BJ (cell line): ENCODE results near the gene ADAMTS10. TPM values are rescaled to one million over a fixed set of nuclear protein-coding genes. Genes with fewer than 3 reads are reported as not detected.
"Not testable (repeated sequence)": the region's sequence is repeated elsewhere in the genome, so short reads cannot be mapped to it uniquely, and the experiment has no call there.

ENCODE experiments used
- CTCF ChIA-PET: fragments of 350-600 bp; formaldehyde crosslinking; extraction: SDS; loops from one replicate; lab custom pipeline; 2021; ENCODE audit warnings: antibody characterized with exemption, inconsistent platforms; lab: Yijun Ruan, JAX
- POLR2A ChIA-PET: fragments of 300-600 bp; sonication (Branson Sonifier 250); formaldehyde crosslinking; extraction: SDS; loops from one replicate; lab custom pipeline; 2021; ENCODE audit warnings: antibody characterized with exemption; lab: Charles Lee
- DNase-seq: peaks from one replicate; pipeline ENCODE4 v3.0.0-alpha.2; 2011; ENCODE audit warnings: low read depth
- H3K27me3 ChIP-seq: 2 replicates; pipeline ENCODE4 v1.6.0; 2011; ENCODE audit warnings: low read length; ENCODE audit not compliant: control insufficient read depth, insufficient read depth
- H3K36me3 ChIP-seq: 2 replicates; pipeline ENCODE4 v1.5.1; 2011; ENCODE audit warnings: low read length; ENCODE audit not compliant: control insufficient read depth, insufficient read depth
- H3K4me3 ChIP-seq: 2 replicates; pipeline ENCODE4 v1.5.1; 2011; ENCODE audit warnings: low read depth, mild to moderate bottlenecking, control low read depth, low read length
- polyA plus RNA-seq: library from polyadenylated mRNA; depleted of rRNA; stranded (reverse); fragments of >200 nt; gene quantifications from 2 replicates; pipeline ENCODE4 v1.2.3, GENCODE V29; 2011
- TF ChIP-seq, protein P1 (sequence below): IDR thresholded peaks from 2 replicates; pipeline ENCODE4 v1.5.1; 2011; ENCODE audit warnings: low read depth, mild to moderate bottlenecking, control low read depth, inconsistent platforms, low read length, moderate library complexity; ENCODE audit not compliant: insufficient read depth

The ADAMTS10 gene
- polyA plus RNA-seq, 1 experiment = 10.4 TPM

DNA sequence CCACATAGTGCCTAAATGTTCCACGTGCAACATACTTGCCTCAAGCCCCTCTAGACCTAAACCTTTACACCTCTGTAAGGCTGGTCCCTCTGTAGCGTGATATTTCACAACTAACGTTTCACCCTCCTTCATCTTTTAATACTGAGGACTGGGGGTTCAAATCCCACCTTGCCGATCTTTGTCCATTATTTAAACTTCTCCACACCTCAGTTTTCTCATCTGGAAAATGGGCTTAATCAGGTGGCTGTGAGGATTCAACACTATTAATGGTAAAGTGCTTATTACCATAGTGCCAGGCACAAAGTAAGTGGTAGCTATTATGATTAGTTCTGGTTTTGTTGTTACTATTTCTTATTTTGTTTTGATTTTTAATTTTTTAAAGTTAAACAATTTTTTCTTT lies 7.5 kb upstream of the ADAMTS10 start:
- TF ChIP-seq, protein P1, sequence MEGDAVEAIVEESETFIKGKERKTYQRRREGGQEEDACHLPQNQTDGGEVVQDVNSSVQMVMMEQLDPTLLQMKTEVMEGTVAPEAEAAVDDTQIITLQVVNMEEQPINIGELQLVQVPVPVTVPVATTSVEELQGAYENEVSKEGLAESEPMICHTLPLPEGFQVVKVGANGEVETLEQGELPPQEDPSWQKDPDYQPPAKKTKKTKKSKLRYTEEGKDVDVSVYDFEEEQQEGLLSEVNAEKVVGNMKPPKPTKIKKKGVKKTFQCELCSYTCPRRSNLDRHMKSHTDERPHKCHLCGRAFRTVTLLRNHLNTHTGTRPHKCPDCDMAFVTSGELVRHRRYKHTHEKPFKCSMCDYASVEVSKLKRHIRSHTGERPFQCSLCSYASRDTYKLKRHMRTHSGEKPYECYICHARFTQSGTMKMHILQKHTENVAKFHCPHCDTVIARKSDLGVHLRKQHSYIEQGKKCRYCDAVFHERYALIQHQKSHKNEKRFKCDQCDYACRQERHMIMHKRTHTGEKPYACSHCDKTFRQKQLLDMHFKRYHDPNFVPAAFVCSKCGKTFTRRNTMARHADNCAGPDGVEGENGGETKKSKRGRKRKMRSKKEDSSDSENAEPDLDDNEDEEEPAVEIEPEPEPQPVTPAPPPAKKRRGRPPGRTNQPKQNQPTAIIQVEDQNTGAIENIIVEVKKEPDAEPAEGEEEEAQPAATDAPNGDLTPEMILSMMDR = no peak
- Histone ChIP-seq H3K4me3 (no peak overlapping the region), H3K27me3 (no peaks in the 10 kb centered on the region), H3K36me3 (no peaks in the 10 kb centered on the region)
- ChIA-PET POLR2A (no interaction called here), CTCF (interaction anchor here (1.2 to 3.8 kb wide), 2 partner anchors 25 to 36 kb away, joined by 3 to 26 read pairs; no protein-coding TSS in a partner anchor)
- no peak for DNase-seq

DNA sequence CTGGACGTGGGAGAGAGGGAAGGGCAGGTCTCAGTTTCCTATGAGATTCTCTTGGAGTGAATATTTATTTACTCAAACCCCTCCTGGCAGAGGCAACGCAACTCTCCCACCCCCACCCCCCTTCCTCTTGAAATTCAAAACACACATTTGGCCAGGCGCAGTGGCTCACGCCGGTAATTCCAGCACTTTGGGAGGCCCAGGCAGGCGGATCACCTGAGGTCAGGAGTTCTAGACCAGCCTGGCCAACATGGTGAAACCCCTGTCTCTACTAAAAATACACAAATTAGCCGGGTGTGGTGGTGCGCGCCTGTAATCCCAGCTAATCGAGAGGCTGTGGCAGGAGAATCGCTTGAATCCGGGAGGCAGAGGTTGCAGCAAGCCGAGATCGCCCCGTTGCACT lies 6.8 kb upstream of the ADAMTS10 start:
- H3K36me3 ChIP-seq, DNase-seq, H3K4me3 ChIP-seq, POLR2A ChIA-PET, H3K27me3 ChIP-seq: not testable (repeated sequence)
- CTCF ChIA-PET = interaction anchor here (0.6 to 3.8 kb wide), 6 partner anchors 13 to 1142 kb away, joined by 3 to 26 read pairs (median 6); partner anchors contain the start of gene NFILZ

DNA sequence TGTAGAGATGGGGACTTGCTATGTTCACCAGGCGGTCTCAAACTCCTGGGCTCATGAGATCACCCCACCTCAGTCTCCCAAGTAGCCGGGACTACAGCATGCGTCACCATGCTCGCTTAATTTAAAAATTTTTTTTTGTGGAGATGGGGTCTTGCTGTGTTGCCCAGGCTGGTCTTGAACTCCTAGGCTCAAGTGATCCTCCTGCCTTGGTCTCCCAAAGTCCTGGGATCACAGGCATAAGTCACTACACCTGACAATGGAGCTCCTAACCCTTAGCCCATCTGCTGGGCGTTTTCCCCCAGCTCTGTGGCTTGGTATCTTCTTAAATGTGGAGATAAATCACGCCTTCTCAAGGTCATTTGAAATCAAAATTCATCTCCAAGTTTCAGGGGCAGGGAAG lies 6.3 kb upstream of the ADAMTS10 start:
- ChIA-PET POLR2A (no interaction called here), CTCF (interaction anchor here (0.6 to 3.8 kb wide), 7 partner anchors 14 to 1142 kb away, joined by 3 to 26 read pairs (median 9); partner anchors contain the start of gene NFILZ)
- DNase-seq = no peak
- Histone ChIP-seq H3K4me3 (no peak overlapping the region), H3K36me3 (no peaks in the 10 kb centered on the region), H3K27me3 (no peaks in the 10 kb centered on the region)
- TF ChIP-seq, protein P1 = no peak

DNA sequence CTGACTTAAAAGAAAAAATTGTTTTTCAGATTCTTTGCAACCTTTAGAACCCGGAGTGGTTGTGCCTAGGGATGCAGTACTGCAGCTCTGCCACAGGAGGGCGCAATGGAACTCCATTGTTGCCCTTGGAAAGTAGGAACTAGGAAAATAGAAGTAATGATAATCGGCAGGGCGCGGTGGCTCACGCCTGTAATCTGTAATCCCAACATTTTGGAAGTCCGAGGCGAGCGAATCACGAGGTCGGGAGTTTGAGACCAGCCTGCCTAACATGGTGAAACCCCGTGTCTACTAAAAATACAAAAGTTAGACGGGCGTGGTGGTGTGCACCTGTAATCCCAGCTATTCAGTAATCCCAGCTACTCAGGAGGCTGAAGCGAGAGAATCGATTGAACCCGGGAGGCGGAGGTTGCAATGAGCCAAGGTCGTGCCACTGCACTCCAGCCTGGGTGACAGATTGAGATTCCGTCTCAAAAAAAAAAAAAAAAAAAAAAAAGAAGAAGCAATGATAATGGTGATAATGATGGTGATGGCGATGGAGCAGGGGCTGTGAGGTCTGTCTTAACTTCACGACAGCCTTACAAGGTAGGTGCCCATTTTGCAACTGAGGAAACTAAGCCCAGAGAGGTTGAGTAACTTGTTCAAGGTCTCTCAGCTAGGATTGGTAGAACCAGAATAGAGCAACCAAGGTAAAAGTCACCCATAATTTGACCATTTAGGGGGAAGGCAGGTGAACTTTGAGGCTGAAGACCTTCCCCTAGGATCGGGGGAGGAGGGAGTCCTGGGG lies 5.5 kb upstream of the ADAMTS10 start:
- TF ChIP-seq, protein P1 = peak; percentile 92
- no peak overlapping the region for H3K4me3 ChIP-seq
- POLR2A ChIA-PET = no interaction called here
- no peak for DNase-seq
- CTCF ChIA-PET = interaction anchor here (0.6 to 3.8 kb wide), 11 partner anchors 12 to 277 kb away, joined by 3 to 26 read pairs (median 3); partner anchors contain the start of gene NFILZ
- H3K36me3 ChIP-seq = no peaks in the 10 kb centered on the region
- no peaks in the 10 kb centered on the region for H3K27me3 ChIP-seq

DNA sequence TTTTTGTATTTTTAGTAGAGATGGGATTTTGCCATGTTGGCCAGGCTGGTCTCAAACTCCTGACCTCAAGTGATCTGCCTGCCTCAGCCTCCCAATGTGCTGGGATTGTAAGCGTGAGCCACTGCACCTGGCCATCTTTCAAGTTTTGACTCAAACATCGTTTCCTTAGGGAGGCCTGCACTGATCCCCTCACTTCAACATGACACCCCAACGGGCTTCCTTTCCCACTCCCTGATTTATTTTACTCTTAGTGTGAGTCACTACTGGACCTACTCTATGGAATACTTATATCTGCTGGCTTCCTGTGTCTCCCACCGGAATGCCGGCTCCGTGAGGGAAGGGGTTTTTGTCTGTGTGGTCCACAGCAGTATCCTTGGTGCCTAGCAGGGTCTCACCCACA lies 4.5 kb upstream of the ADAMTS10 start:
- POLR2A ChIA-PET = no interaction called here
- CTCF ChIA-PET = interaction anchor here (0.6 to 3.8 kb wide), 8 partner anchors 13 to 278 kb away, joined by 3 to 26 read pairs (median 4); partner anchors contain the start of gene NFILZ
- Histone ChIP-seq H3K36me3 (no peaks in the 10 kb centered on the region), H3K27me3 (no peaks in the 10 kb centered on the region), H3K4me3 (no peak overlapping the region)
- TF ChIP-seq, protein P1 = no peak
- no peak for DNase-seq
